Osteocyte (in vitro differentiated cells): ENCODE data around the gene TOM1L2. TPM values are rescaled to one million over a fixed set of nuclear protein-coding genes. Genes with fewer than 3 reads are reported as not detected.
A peak's percentile ranks its signal among the peaks of the same experiment; 100 is the strongest.

Experiments
- DNase-seq: peaks from one replicate; pipeline ENCODE4 v3.0.0; 2021; ENCODE audit warnings: mixed read lengths; ENCODE audit not compliant: unreplicated experiment; ENCODE audit errors: extremely low spot score
- H3K27ac Mint-ChIP-seq: one replicate; pipeline ENCODE4 v1.8.0; 2021; ENCODE audit warnings: mild to moderate bottlenecking, mixed read lengths; ENCODE audit not compliant: unreplicated experiment
- H3K27me3 Mint-ChIP-seq: one replicate; pipeline ENCODE4 v1.8.0; 2021; ENCODE audit warnings: mixed read lengths; ENCODE audit not compliant: unreplicated experiment
- H3K36me3 Mint-ChIP-seq: one replicate; pipeline ENCODE4 v1.8.0; 2021; ENCODE audit warnings: mixed read lengths; ENCODE audit not compliant: unreplicated experiment
- H3K4me1 Mint-ChIP-seq: one replicate; pipeline ENCODE4 v1.8.0; 2021; ENCODE audit warnings: mixed read lengths; ENCODE audit not compliant: unreplicated experiment
- H3K4me3 Mint-ChIP-seq: one replicate; pipeline ENCODE4 v1.8.0; 2021; ENCODE audit warnings: mild to moderate bottlenecking, moderate library complexity, mixed read lengths; ENCODE audit not compliant: unreplicated experiment
- H3K9me3 Mint-ChIP-seq: one replicate; pipeline ENCODE4 v1.8.0; 2021; ENCODE audit warnings: mixed read lengths; ENCODE audit not compliant: unreplicated experiment
- CTCF ChIP-seq: fragments of 200-600 bp; sonication (generic); IDR thresholded peaks from 2 replicates; pipeline ENCODE4 v1.5.0; 2021; ENCODE audit warnings: antibody characterized with exemption, mild to moderate bottlenecking, moderate library complexity
- total RNA-seq: library from RNA; stranded (reverse); gene quantifications from 2 replicates; pipeline ENCODE4 v1.2.1, GENCODE V29; 2021

Gene TOM1L2
- total RNA-seq, 1 donor from 2014 or later: 69.7 TPM

GRCh38 chr17:17954079-17954478, 18.1 kb downstream of the TOM1L2 start:
- Mint-ChIP-seq H3K9me3 (no peaks in the 10 kb centered on the region), H3K36me3 (peaks cover 12% of the 10 kb centered on the region), H3K27ac (peak overlapping the region; percentile 86), H3K4me1 (peaks cover 47% of the 10 kb centered on the region), H3K4me3 (no peak overlapping the region), H3K27me3 (no peaks in the 10 kb centered on the region)
- TF ChIP-seq CTCF: no peak
- no peak for DNase-seq

GRCh38 chr17:17952691-17953090, 19.5 kb downstream of the TOM1L2 start:
- no peak for TF ChIP-seq CTCF
- Mint-ChIP-seq H3K4me1 (peaks cover 38% of the 10 kb centered on the region), H3K27ac (peak overlapping the region; percentile 86), H3K4me3 (no peak overlapping the region), H3K36me3 (peaks cover 12% of the 10 kb centered on the region), H3K27me3 (no peaks in the 10 kb centered on the region), H3K9me3 (no peaks in the 10 kb centered on the region)
- no peak for DNase-seq

- DNase-seq: no peak
- H3K9me3 Mint-ChIP-seq: no peaks in the 10 kb centered on the region
- H3K36me3 Mint-ChIP-seq: peaks cover 12% of the 10 kb centered on the region
- H3K4me3 Mint-ChIP-seq: no peak overlapping the region
- no peaks in the 10 kb centered on the region for H3K27me3 Mint-ChIP-seq
- H3K27ac Mint-ChIP-seq: peak overlapping the region; percentile 86
- H3K4me1 Mint-ChIP-seq: peaks cover 37% of the 10 kb centered on the region
- no peak for TF ChIP-seq CTCF
Measured at GRCh38 chr17:17951524-17951923, 20.7 kb downstream of the TOM1L2 start.

- peaks cover 39% of the 10 kb centered on the region for H3K4me1 Mint-ChIP-seq
- H3K4me3 Mint-ChIP-seq: no peak overlapping the region
- H3K36me3 Mint-ChIP-seq: peaks cover 12% of the 10 kb centered on the region
- no peaks in the 10 kb centered on the region for H3K27me3 Mint-ChIP-seq
- H3K9me3 Mint-ChIP-seq: no peaks in the 10 kb centered on the region
- no peak for TF ChIP-seq CTCF
- peak overlapping the region; percentile 86 for H3K27ac Mint-ChIP-seq
- DNase-seq: no peak
Measured at GRCh38 chr17:17950806-17951205, 21.4 kb downstream of the TOM1L2 start.

- DNase-seq: no peak
- H3K27me3 Mint-ChIP-seq: no peaks in the 10 kb centered on the region
- no peak overlapping the region for H3K4me3 Mint-ChIP-seq
- no peaks in the 10 kb centered on the region for H3K9me3 Mint-ChIP-seq
- no peak overlapping the region for H3K27ac Mint-ChIP-seq
- no peak for TF ChIP-seq CTCF
- peaks cover 41% of the 10 kb centered on the region for H3K4me1 Mint-ChIP-seq
- H3K36me3 Mint-ChIP-seq: peaks cover 8% of the 10 kb centered on the region
Measured at GRCh38 chr17:17950347-17950746, 21.9 kb downstream of the TOM1L2 start.
